ENCODE data around the gene PAFAH1B2. TPM values are rescaled to one million over a fixed set of nuclear protein-coding genes. Genes with fewer than 3 reads are reported as not detected.

Gene PAFAH1B2
- total RNA-seq, 1 donor from 2014 or later = 90.5 TPM

- no peak for DNase-seq (ENCODE audit: low spot score)
- H3K9me3 Mint-ChIP-seq (ENCODE audit: low read depth) = no peaks in the 10 kb centered on the region
- peak; percentile 66 for TF ChIP-seq CTCF (IDR thresholded peaks at IDR 0.05)
- H3K27me3 Mint-ChIP-seq (ENCODE audit: low read depth) = no peaks in the 10 kb centered on the region
- H3K4me1 Mint-ChIP-seq (ENCODE audit: low read depth) = peaks cover 47% of the 10 kb centered on the region
- peaks cover 5% of the 10 kb centered on the region for H3K36me3 Mint-ChIP-seq (ENCODE audit: low read depth)
- H3K27ac Mint-ChIP-seq (ENCODE audit: unreplicated experiment) = peak overlapping the region; percentile 97
- H3K4me3 Mint-ChIP-seq (ENCODE audit: unreplicated experiment) = peak overlapping the region; percentile 97
Measured at GRCh38 chr11:117145393-117145761, 1.3 kb downstream of the PAFAH1B2 start.

- Mint-ChIP-seq H3K4me1 (ENCODE audit: low read depth) (peaks cover 50% of the 10 kb centered on the region), H3K4me3 (ENCODE audit: unreplicated experiment) (peak overlapping the region; percentile 97), H3K36me3 (ENCODE audit: low read depth) (peaks cover 5% of the 10 kb centered on the region), H3K27me3 (ENCODE audit: low read depth) (no peaks in the 10 kb centered on the region), H3K9me3 (ENCODE audit: low read depth) (no peaks in the 10 kb centered on the region), H3K27ac (ENCODE audit: unreplicated experiment) (peak overlapping the region; percentile 97)
- no peak for TF ChIP-seq CTCF (IDR thresholded peaks at IDR 0.05)
- DNase-seq (ENCODE audit: low spot score) = no peak
Measured at GRCh38 chr11:117146521-117146920, 2.4 kb downstream of the PAFAH1B2 start.

- peaks cover 5% of the 10 kb centered on the region for H3K36me3 Mint-ChIP-seq (ENCODE audit: low read depth)
- H3K9me3 Mint-ChIP-seq (ENCODE audit: low read depth) = no peaks in the 10 kb centered on the region
- no peaks in the 10 kb centered on the region for H3K27me3 Mint-ChIP-seq (ENCODE audit: low read depth)
- TF ChIP-seq CTCF (IDR thresholded peaks at IDR 0.05) = no peak
- DNase-seq (ENCODE audit: low spot score) = no peak
- no peak overlapping the region for H3K4me3 Mint-ChIP-seq (ENCODE audit: unreplicated experiment)
- H3K27ac Mint-ChIP-seq (ENCODE audit: unreplicated experiment) = no peak overlapping the region
- peaks cover 24% of the 10 kb centered on the region for H3K4me1 Mint-ChIP-seq (ENCODE audit: low read depth)
Measured at GRCh38 chr11:117152066-117152465, 8.0 kb downstream of the PAFAH1B2 start.

- H3K4me1 Mint-ChIP-seq (ENCODE audit: low read depth) = peaks cover 17% of the 10 kb centered on the region
- H3K27ac Mint-ChIP-seq (ENCODE audit: unreplicated experiment) = no peak overlapping the region
- peaks cover 4% of the 10 kb centered on the region for H3K36me3 Mint-ChIP-seq (ENCODE audit: low read depth)
Measured at GRCh38 chr11:117154468-117154867, 10.4 kb downstream of the PAFAH1B2 start.

GRCh38 chr11:117157507-117157906 lies 13.4 kb downstream of the PAFAH1B2 start:
- H3K27ac Mint-ChIP-seq (ENCODE audit: unreplicated experiment) = peak overlapping the region; percentile 75

More at GRCh38 chr11:117154468-117154867, 10.4 kb downstream of the PAFAH1B2 start:
- no peak overlapping the region for H3K4me3 Mint-ChIP-seq (ENCODE audit: unreplicated experiment)
- no peak for DNase-seq (ENCODE audit: low spot score)
- TF ChIP-seq CTCF (IDR thresholded peaks at IDR 0.05) = no peak
- no peaks in the 10 kb centered on the region for H3K9me3 Mint-ChIP-seq (ENCODE audit: low read depth)
- H3K27me3 Mint-ChIP-seq (ENCODE audit: low read depth) = no peaks in the 10 kb centered on the region

More at GRCh38 chr11:117157507-117157906, 13.4 kb downstream of the PAFAH1B2 start:
- Mint-ChIP-seq H3K36me3 (ENCODE audit: low read depth) (peaks cover 9% of the 10 kb centered on the region), H3K4me3 (ENCODE audit: unreplicated experiment) (no peak overlapping the region), H3K27me3 (ENCODE audit: low read depth) (no peaks in the 10 kb centered on the region), H3K4me1 (ENCODE audit: low read depth) (peaks cover 6% of the 10 kb centered on the region), H3K9me3 (ENCODE audit: low read depth) (no peaks in the 10 kb centered on the region)
- TF ChIP-seq CTCF (IDR thresholded peaks at IDR 0.05) = no peak
- no peak for DNase-seq (ENCODE audit: low spot score)

All from chondrocyte (in vitro differentiated cells).